GM10847 (cell line): ENCODE results near the gene PTTG1.

Experiments
- POLR2A ChIP-seq: IDR thresholded peaks from 2 replicates; pipeline ENCODE4 v1.6.1; 2011; ENCODE audit not compliant: insufficient read length; ENCODE audit errors: extremely low read depth

The PTTG1 gene

DNA sequence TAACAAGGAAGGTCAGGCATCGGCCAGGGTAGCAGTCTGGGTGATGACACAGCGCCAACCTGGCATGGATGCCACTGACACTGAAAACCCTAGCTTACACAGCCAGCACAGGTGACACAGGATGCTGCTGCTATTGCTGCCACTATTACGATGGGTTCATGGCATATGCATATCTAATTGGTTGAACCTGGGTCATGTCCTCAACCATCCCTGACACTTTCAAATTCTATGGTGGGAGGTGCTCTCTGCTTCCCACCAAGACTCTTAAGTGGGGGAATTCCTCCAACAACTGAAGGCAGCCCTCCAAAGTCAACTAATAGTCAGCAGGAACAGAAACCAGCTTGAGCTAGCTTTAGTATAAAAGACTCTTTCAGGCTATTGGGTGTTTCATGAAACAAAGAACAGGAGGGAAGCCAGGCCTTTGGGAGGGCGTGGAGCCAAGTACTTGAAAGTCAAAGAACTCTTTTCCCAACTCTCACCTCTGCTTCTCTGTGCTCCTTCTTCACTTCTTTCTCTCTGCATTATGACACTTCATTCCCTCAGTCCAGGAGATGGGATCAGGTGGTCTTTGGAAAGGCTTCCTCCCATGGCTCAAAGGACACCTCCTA is 21.3 kb downstream of the PTTG1 start:
- TF ChIP-seq POLR2A: no peak

- TF ChIP-seq POLR2A: no peak
These were observed 22.8 kb downstream of the PTTG1 start for GRCh38 chr5:160444407-160444806.

DNA sequence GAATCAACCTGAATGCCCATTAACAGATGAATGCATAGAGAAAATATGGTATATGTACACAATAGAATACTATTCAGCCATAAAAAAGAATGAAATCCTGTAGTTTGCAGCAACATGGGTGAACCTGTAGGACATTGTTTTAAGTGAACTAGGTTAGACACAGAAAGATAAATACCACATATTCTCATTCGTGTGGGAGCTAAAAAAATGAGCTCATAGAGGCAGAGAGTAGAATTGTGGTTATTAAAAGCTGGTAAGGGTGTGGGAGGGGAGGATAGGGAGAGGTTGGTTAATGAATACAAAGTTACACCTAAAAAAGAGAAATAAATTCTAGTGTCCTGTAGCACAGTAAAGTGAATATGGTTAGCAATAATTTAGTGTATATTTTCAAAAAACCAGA is 23.5 kb downstream of the PTTG1 start:
- TF ChIP-seq POLR2A: no peak

- no peak for TF ChIP-seq POLR2A
These were observed 24.1 kb downstream of the PTTG1 start for GRCh38 chr5:160445751-160446150.

- TF ChIP-seq POLR2A: no peak
These were observed 27.2 kb downstream of the PTTG1 start for GRCh38 chr5:160448886-160449285.

- no peak for TF ChIP-seq POLR2A
These were observed 27.8 kb downstream of the PTTG1 start for GRCh38 chr5:160449458-160449857.

DNA sequence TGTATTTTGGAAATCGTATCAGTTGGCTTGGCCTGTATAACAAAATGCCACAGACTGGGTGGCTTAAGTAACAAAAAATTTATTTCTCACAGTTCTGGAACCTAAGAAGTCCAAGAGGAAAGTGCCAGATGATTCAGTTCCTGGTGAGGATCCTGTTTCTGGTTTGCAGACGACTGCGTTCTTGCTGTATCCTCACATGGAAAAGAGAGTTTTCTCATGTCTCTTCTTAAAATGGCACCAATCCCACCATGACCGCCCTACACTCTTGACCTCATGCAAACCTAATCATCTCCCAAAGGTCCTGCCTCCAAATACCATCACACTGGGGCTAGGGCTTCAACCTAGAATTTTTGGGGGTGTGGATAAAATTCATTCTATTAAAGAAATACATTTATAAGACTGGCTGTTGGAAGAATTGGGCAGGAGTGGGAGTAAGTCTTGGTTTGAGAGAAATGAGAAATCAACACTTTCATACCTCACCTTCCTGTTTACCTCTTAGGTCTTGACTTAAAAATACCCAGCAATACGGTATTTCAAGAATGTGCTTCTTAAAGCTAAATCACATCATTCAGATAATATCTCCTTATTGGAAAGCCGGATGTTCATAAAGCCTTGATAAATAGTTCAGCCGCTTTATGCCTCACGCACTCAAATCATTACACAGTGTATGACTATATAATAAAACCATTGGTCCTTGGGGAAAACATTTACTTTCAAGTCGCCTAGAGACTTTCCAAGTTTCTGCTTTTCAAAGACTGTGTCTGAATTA is 28.7 kb downstream of the PTTG1 start:
- no peak for TF ChIP-seq POLR2A

DNA sequence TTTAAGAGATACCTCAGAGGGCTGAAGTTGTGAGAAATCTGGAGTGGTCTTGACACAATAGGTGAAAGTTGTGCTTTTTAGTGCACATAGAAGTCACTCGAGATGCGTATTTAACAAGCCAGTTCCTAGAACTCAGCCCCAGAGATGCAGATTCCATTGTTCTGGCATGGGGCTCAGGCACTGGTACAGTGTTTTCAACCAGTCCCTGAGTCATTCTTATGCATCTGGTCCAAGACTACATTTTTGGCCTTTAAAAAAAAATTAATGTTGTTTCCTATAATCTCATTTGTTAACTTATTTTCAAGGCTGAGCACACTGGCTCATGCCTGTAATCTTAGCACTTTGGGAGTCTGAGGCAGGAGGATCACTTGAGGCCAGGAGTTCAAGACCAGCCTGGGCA is 29.6 kb downstream of the PTTG1 start:
- no peak for TF ChIP-seq POLR2A

DNA sequence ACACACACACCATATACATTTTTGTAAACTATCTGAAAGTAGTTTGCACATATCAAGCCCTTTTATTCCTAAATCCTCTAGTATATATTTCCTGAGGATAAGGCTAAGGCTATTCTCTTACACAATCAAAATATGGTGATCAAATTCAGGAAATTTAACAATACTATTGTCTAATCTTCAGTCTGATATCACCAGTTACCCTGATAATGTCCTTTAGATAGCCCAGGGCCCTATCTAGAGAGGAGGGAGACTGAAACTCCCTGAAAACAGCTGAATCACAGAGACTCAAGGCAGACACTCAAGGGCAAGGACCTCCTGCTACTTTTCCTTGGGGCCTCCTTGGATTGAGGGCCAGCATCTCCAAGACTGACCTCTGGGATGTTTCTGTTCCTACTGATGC is 30.4 kb downstream of the PTTG1 start:
- TF ChIP-seq POLR2A: no peak

DNA sequence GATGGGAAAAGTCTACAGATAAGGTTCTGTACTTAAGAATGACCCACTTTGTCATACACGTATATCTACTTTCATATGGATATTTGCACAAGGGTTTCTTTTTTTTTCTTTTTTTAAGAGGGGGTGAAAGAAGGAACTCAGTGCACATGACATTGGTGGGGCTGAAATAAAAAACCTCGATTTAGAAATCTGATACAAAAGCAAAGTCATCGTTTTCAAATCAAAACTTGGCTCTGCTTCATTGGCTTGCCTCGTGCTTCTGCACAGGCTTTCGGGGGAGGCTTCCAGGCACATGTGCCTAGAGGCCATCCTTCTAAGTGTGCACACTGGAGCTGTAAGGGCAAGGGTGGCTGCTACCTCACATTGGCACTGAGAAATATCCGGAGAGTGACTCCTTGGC is 31.1 kb downstream of the PTTG1 start:
- no peak for TF ChIP-seq POLR2A

- TF ChIP-seq POLR2A: no peak
These were observed 32.1 kb downstream of the PTTG1 start for GRCh38 chr5:160453751-160454150.

GRCh38 chr5:160455600-160455999 is 33.9 kb downstream of the PTTG1 start:
- TF ChIP-seq POLR2A: no peak

DNA sequence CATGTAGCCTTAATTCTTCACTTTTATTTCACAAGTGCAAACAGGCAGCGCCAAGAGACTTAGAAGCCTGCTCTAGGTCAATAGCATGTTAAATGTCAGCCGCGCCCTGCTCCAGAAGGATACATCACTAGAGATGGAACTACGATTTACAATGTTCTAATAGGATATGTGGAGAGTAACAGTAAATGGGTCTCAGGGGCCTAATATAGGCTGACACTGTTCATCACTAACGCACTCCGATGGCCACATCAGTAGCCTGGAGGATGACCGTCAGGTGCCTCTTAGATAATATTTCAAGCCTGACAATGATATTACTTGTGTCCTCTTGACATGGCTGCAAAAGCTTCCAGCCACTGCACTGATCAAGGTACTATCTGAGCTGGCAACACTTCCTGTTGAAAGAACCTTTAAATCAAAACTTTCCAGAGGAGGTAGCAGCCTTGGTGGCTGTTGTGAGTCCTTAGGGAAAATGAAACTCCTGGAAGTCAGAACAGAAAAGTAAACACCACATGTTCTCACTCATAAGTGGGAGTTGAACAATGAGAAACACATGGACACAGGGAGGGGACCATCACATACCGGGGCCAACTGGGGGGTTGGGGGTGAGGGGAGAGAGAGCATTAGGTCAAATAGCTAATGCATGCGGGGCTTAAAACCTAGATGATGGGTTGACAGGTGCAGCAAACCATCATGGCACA is 35.0 kb downstream of the PTTG1 start:
- no peak for TF ChIP-seq POLR2A

DNA sequence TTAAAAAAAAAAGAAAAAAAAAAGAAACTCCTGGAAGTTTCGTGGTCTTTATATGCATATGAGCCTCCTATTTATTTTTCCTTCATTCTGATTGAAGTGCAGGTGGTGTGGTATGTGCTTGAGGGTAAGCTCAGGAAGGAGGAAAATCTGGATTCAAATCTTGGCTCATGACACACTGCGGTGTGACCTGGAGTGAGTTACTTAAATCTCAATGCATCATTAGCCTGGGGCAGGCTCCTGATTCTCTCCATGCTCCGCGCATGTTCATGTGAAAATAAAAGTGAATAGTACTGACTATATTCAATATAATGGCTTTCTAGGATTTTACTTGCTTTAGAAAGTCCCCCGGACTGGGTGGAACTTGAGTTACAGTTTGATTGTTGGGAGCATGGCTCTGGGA is 35.6 kb downstream of the PTTG1 start:
- TF ChIP-seq POLR2A: no peak

DNA sequence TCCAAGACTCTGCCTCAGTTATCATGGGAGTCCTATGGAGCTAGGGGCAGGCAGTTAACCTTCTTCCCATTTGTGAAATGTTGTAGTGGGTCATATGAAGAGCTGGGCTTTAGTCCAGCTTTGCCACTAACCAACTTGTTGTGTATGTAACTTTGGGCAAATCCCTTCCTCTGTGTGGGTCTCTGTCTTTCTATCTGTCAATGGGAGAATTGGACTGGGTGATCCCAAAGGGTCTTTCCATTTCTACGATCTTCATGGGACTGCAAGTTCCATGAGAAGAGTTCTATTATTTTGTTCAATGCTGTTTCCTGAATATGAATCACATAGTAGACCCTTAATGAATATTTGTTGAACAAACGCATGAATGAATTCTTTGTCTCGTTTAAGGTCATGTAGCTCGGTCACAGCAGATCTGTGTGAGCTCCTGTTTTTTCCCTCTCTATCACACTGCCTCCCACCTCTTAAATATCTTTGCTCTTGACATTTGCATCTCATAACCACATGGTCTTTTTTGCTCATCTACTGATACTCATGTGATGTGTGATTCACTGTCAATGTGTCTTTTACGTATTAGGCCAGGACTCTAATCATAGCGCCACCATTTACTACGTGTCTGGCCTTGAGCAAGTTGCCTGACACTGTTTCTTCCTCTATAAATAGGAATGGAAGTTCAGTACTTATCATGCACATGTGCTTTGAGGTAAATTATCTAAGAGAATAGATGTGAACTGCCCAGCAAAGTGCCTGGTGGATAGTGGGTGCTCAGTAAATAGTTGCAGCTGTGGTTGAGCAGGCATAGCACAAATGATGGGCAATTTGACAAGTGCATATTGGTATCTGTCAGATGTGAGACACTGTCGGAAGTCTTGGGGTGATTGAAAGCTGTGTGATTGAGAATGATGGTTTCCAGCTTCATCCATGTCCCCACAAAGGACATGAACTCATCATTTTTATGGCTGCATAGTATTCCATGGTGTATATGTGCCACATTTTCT is 37.4 kb downstream of the PTTG1 start:
- TF ChIP-seq POLR2A: no peak

GRCh38 chr5:160460377-160461049 is 38.9 kb downstream of the PTTG1 start:
- no peak for TF ChIP-seq POLR2A
